Caco-2 (cell line): ENCODE measurements around the gene CR1. TPM values are rescaled to one million over a fixed set of nuclear protein-coding genes. Genes with fewer than 3 reads are reported as not detected.
A peak's percentile ranks its signal among the peaks of the same experiment; 100 is the strongest.
"Not testable (repeated sequence)": the region's sequence is repeated elsewhere in the genome, so short reads cannot be mapped to it uniquely, and the experiment has no call there.

Experiments used
- BruUV-seq: library from RNA; stranded (reverse); fragments of 400-500 nt; replicated peaks from 2 replicates; lab custom pipeline; 2021; lab: Mats Ljungman, UMichigan
- CTCF ChIA-PET: fragments of 300-600 bp; sonication (Branson Sonifier 250); formaldehyde crosslinking; loops from one replicate; lab custom pipeline; 2022; ENCODE audit warnings: antibody characterized with exemption; lab: Charles Lee
- POLR2A ChIA-PET: fragments of 300-600 bp; sonication (Branson Sonifier 250); formaldehyde crosslinking; loops from one replicate; lab custom pipeline; 2022; ENCODE audit warnings: antibody characterized with exemption; lab: Charles Lee
- DNase-seq, 2 experiments: peaks; one replicate each; pipeline versions ENCODE4 v3.0.0 to v3.0.0-alpha.2; 2020 to 2022
- H3K27me3 ChIP-seq: replicated peaks from 2 replicates; pipeline ENCODE4 v1.6.0; 2011; ENCODE audit warnings: low read length; ENCODE audit not compliant: control insufficient read depth, insufficient read depth
- H3K36me3 ChIP-seq: 2 replicates; pipeline ENCODE4 v1.5.1; 2011; ENCODE audit warnings: low read length; ENCODE audit not compliant: control insufficient read depth, insufficient read depth
- H3K4me1 ChIP-seq: fragments of 250-450 bp; sonication (Bioruptor Pico); 2 replicates; pipeline ENCODE4 v1.5.1; 2020; ENCODE audit warnings: mild to moderate bottlenecking
- H3K4me3 ChIP-seq: 2 replicates; pipeline ENCODE4 v1.5.1; 2011; ENCODE audit warnings: low read depth, mild to moderate bottlenecking, control low read depth, low read length
- H3K9me3 ChIP-seq: fragments of 250-450 bp; sonication (Bioruptor Pico); 2 replicates; pipeline ENCODE4 v1.5.1; 2020; ENCODE audit warnings: mild to moderate bottlenecking, moderate library complexity
- H3K27ac Mint-ChIP-seq: one replicate; pipeline ENCODE4 v1.8.0; 2022; ENCODE audit warnings: mixed read lengths; ENCODE audit not compliant: unreplicated experiment
- H3K27me3 Mint-ChIP-seq: one replicate; pipeline ENCODE4 v1.8.0; 2022; ENCODE audit warnings: mixed read lengths; ENCODE audit not compliant: insufficient read depth, unreplicated experiment
- H3K36me3 Mint-ChIP-seq: one replicate; pipeline ENCODE4 v1.8.0; 2022; ENCODE audit warnings: mild to moderate bottlenecking, mixed read lengths; ENCODE audit not compliant: insufficient read depth, unreplicated experiment
- H3K4me1 Mint-ChIP-seq: one replicate; pipeline ENCODE4 v1.8.0; 2022; ENCODE audit warnings: low read depth, mixed read lengths; ENCODE audit not compliant: unreplicated experiment
- H3K4me3 Mint-ChIP-seq: one replicate; pipeline ENCODE4 v1.8.0; 2022; ENCODE audit warnings: mild to moderate bottlenecking, moderate library complexity, mixed read lengths; ENCODE audit not compliant: unreplicated experiment
- H3K9me3 Mint-ChIP-seq: one replicate; pipeline ENCODE4 v1.8.0; 2022; ENCODE audit warnings: mixed read lengths; ENCODE audit not compliant: unreplicated experiment
- CTCF ChIP-seq, 2 experiments: fragments of 200-600 bp in 1 of 2; IDR thresholded peaks; 1 replicate in 1 of 2; 2 replicates in 1 of 2; pipeline versions ENCODE4 v1.5.1 to v1.8.0; 2011 to 2022; ENCODE audit warnings: antibody characterized with exemption in 1 of 2, control low read depth in 1 of 2, inconsistent platforms in 1 of 2, low read depth in 1 of 2, low read length in 1 of 2, mild to moderate bottlenecking in 1 of 2, moderate library complexity in 1 of 2; ENCODE audit not compliant: insufficient read depth in 1 of 2, severe bottlenecking in 1 of 2, unreplicated experiment in 1 of 2
- intact Hi-C: fragments of 100-400 bp; cut with micrococcal nuclease; formaldehyde crosslinking; loops from one replicate; pipeline ENCODE4 v1.10.0; 2022; ENCODE audit not compliant: unreplicated experiment
- total RNA-seq: library from RNA; stranded (reverse); gene quantifications from 2 replicates; pipeline ENCODE4 v1.2.3, GENCODE V29; 2022

CR1 gene
- total RNA-seq, 1 experiment from 2014 or later, result not detected

GRCh38 chr1:207575381-207575780 is 79.4 kb downstream of the CR1 start:
- H3K4me3 Mint-ChIP-seq, intact Hi-C loops, H3K36me3 ChIP-seq, DNase-seq, BruUV-seq, H3K27ac Mint-ChIP-seq, H3K27me3 ChIP-seq, H3K27me3 Mint-ChIP-seq, H3K9me3 Mint-ChIP-seq, CTCF ChIA-PET, H3K4me1 Mint-ChIP-seq, POLR2A ChIA-PET, H3K36me3 Mint-ChIP-seq, H3K4me1 ChIP-seq, H3K9me3 ChIP-seq, H3K4me3 ChIP-seq: not testable (repeated sequence)

GRCh38 chr1:207578796-207579435 is 83.0 kb downstream of the CR1 start:
- intact Hi-C loops, result loop anchor here (1.0 kb wide), 1 partner anchor 120 kb away; no protein-coding TSS in a partner anchor
- no TSS peak for BruUV-seq
- no peaks in the 10 kb centered on the region for H3K9me3 ChIP-seq
- H3K27me3 ChIP-seq, result no peaks in the 10 kb centered on the region; the same call in 1 of the 2 replicates
- ChIA-PET CTCF (interaction anchor here (0.6 to 1.2 kb wide), 5 partner anchors 27 to 218 kb away, joined by 3 to 14 read pairs (median 9); no protein-coding TSS in a partner anchor), POLR2A (no interaction called here)
- Mint-ChIP-seq H3K36me3 (no peaks in the 10 kb centered on the region), H3K4me1 (no peaks in the 10 kb centered on the region), H3K27me3 (peaks cover 15% of the 10 kb centered on the region), H3K9me3 (no peaks in the 10 kb centered on the region), H3K4me3 (no peak overlapping the region), H3K27ac (no peak overlapping the region)
- H3K4me3 ChIP-seq, result no peak overlapping the region
- TF ChIP-seq CTCF (IDR thresholded peaks at IDR 0.05; ENCODE audit: insufficient read depth in 1 of 2, low read depth in 1 of 2, low read length in 1 of 2, severe bottlenecking in 1 of 2, unreplicated experiment in 1 of 2), result no peak
- no peaks in the 10 kb centered on the region for H3K36me3 ChIP-seq
- no peaks in the 10 kb centered on the region for H3K4me1 ChIP-seq
- DNase-seq, result no peak

- peak; percentile 67 to 73 for TF ChIP-seq CTCF (IDR thresholded peaks at IDR 0.05; ENCODE audit: insufficient read depth in 1 of 2, low read depth in 1 of 2, low read length in 1 of 2, severe bottlenecking in 1 of 2, unreplicated experiment in 1 of 2)
- Histone ChIP-seq H3K27me3 (no peaks in the 10 kb centered on the region; the same call in 1 of the 2 replicates), H3K4me3 (no peak overlapping the region), H3K4me1 (no peaks in the 10 kb centered on the region), H3K36me3 (no peaks in the 10 kb centered on the region), H3K9me3 (no peaks in the 10 kb centered on the region)
- no peaks in the 10 kb centered on the region for H3K36me3 Mint-ChIP-seq
- H3K27me3 Mint-ChIP-seq, result peaks cover 12% of the 10 kb centered on the region
- H3K9me3 Mint-ChIP-seq, result no peaks in the 10 kb centered on the region
- no peak overlapping the region for H3K27ac Mint-ChIP-seq
- peak; percentile 64 to 71 for DNase-seq
- no peak overlapping the region for H3K4me3 Mint-ChIP-seq
- intact Hi-C loops, result loop anchor here (1.0 kb wide), 1 partner anchor 120 kb away; no protein-coding TSS in a partner anchor
- no TSS peak for BruUV-seq
- POLR2A ChIA-PET, result no interaction called here
- CTCF ChIA-PET, result interaction anchor here (0.6 to 1.2 kb wide), 5 partner anchors 26 to 218 kb away, joined by 3 to 14 read pairs (median 9); no protein-coding TSS in a partner anchor
- H3K4me1 Mint-ChIP-seq, result no peaks in the 10 kb centered on the region
These were observed 83.5 kb downstream of the CR1 start for GRCh38 chr1:207579436-207579799.
